HAP-1 (cell line): ENCODE measurements around the gene GGTLC2.

Source experiments
- DNase-seq, 2 experiments: peaks; one replicate each; pipeline ENCODE4 v3.0.0-alpha.2; 2016 to 2020; ENCODE audit warnings: low spot score in 2 of 2
- H3K27me3 ChIP-seq: fragments of 250-450 bp; sonication (Bioruptor Pico); 2 replicates; pipeline ENCODE4 v1.5.1; 2020; ENCODE audit warnings: low read depth, mild to moderate bottlenecking, moderate library complexity
- H3K36me3 ChIP-seq: fragments of 250-450 bp; sonication (Bioruptor Pico); replicated peaks from 2 replicates; pipeline ENCODE4 v1.5.1; 2020; ENCODE audit warnings: mild to moderate bottlenecking
- H3K4me1 ChIP-seq: fragments of 250-450 bp; sonication (Bioruptor Pico); 2 replicates; pipeline ENCODE4 v1.5.1; 2020; ENCODE audit warnings: mild to moderate bottlenecking
- H3K4me3 ChIP-seq: fragments of 250-450 bp; sonication (Bioruptor Pico); 2 replicates; pipeline ENCODE4 v1.5.1; 2020; ENCODE audit warnings: mild to moderate bottlenecking, moderate library complexity
- H3K9me3 ChIP-seq: fragments of 250-450 bp; sonication (Bioruptor Pico); 2 replicates; pipeline ENCODE4 v1.5.1; 2020; ENCODE audit warnings: mild to moderate bottlenecking, moderate library complexity
- in situ Hi-C: fragments of 300-500 bp; cut with MboI; formaldehyde crosslinking; loops from 3 replicates; pipeline ENCODE4 v1.14.3; 2020; ENCODE audit warnings: low sequenced_read_pairs, inconsistent platforms, mixed read lengths

Gene GGTLC2

DNA sequence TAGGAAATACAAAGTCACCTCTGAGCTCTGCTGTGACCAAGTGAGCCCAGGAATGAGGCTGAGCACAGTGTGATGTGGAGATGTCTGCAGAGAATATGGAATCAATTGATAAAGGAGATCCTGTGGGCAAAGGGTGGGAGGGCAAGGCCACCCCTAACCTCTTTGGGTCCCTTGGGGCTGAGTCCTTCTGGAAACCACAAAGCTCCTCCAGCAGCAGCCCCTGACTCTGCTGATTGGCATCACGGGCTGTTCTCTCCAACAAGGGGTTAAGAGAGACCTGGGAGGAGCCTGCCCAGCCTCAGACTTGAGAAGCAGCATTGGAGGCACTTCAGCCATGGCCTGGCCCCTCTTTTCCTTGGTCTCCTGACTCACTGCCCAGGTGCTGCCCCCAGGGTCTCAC lies 49.7 kb downstream of the GGTLC2 start:
- no peak for DNase-seq
- Histone ChIP-seq H3K4me1 (no peaks in the 10 kb centered on the region), H3K9me3 (no peaks in the 10 kb centered on the region), H3K36me3 (no peaks in the 10 kb centered on the region), H3K4me3 (no peak overlapping the region), H3K27me3 (no peaks in the 10 kb centered on the region)
- in situ Hi-C loops: loop anchor here (25.0 kb wide), 1 partner anchor 107 kb away; no protein-coding TSS in a partner anchor

DNA sequence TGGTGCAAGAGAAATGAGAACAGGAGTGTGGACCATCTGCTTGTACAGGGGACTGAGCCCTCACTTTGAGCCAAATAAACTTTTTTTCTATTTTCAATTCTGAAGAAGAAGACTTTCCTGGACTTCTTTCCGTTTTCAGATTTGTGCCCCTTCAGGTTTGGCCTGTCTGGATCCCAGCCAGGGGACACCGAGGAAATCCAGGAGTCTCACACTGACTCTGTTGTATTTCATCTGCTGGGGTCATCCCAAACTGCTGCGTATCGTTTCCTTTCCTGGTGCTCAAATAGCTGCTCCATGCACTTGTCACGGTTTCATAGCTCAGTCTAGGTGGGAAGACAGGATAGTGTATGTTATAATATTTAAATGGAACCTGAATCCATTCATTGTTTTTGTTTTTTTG lies 51.7 kb downstream of the GGTLC2 start:
- Histone ChIP-seq H3K4me1 (no peaks in the 10 kb centered on the region), H3K4me3 (no peak overlapping the region), H3K9me3 (no peaks in the 10 kb centered on the region), H3K36me3 (no peaks in the 10 kb centered on the region), H3K27me3 (no peaks in the 10 kb centered on the region)
- DNase-seq: no peak
- in situ Hi-C loops: loop anchor here (25.0 kb wide), 1 partner anchor 109 kb away; no protein-coding TSS in a partner anchor
